B cell (primary cell): ENCODE results near the gene PLCB4. TPM values are rescaled to one million over a fixed set of nuclear protein-coding genes. Genes with fewer than 3 reads are reported as not detected.

Experiments
- ATAC-seq: fragments of 200-7000 bp; cut with Tn5 transposase; one replicate; pipeline ENCODE4 v1.10.0; 2021; ENCODE audit warnings: low read depth, mild to moderate bottlenecking, moderate number of reproducible peaks, moderate library complexity
- CTCF ChIA-PET: fragments of 350-600 bp; sonication (Branson Sonifier 250); formaldehyde crosslinking; loops from one replicate; lab custom pipeline; 2021; ENCODE audit warnings: antibody characterized with exemption, inconsistent platforms; lab: Charles Lee
- POLR2A ChIA-PET: fragments of 350-600 bp; sonication (Branson Sonifier 250); formaldehyde crosslinking; loops from one replicate; lab custom pipeline; 2021; ENCODE audit warnings: antibody characterized with exemption; lab: Charles Lee
- DNase-seq: peaks from one replicate; pipeline ENCODE4 v3.0.0; 2013
- H2AFZ ChIP-seq: 2 replicates; pipeline ENCODE4 v1.6.1; 2012; ENCODE audit warnings: mild to moderate bottlenecking, low read depth, low read length; ENCODE audit not compliant: insufficient read depth, poor library complexity, severe bottlenecking
- H3K27ac ChIP-seq, 2 donors: 1 replicate in 1 of 2; 2 replicates in 1 of 2; pipeline ENCODE4 v1.5.1; 2012 to 2013; ENCODE audit warnings: low read length in 2 of 2, mild to moderate bottlenecking in 2 of 2, moderate library complexity in 1 of 2
- H3K27me3 ChIP-seq, 4 experiments: fragments of 200-600 bp in 1 of 4; sonication (generic) in 1 of 4; replicated peaks in 1 of 4; 1 replicate in 2 of 4; 2 replicates in 2 of 4; pipeline versions ENCODE4 v1.6.1 to v1.7.0; 2013 to 2016; ENCODE audit warnings: low read length in 3 of 4, mild to moderate bottlenecking in 2 of 4, mixed read lengths in 1 of 4, moderate library complexity in 1 of 4; ENCODE audit not compliant: insufficient read depth in 4 of 4, control insufficient read depth in 3 of 4; ENCODE audit errors: control extremely low read depth in 1 of 4
- H3K36me3 ChIP-seq, 2 experiments: replicated peaks in 1 of 2; 1 replicate in 1 of 2; 2 replicates in 1 of 2; pipeline versions ENCODE4 v1.6.1 to v1.7.1; 2013; ENCODE audit warnings: low read length in 1 of 2; ENCODE audit not compliant: insufficient read depth in 2 of 2, control insufficient read depth in 1 of 2; ENCODE audit errors: control extremely low read depth in 1 of 2, extremely low read depth in 1 of 2
- H3K4me1 ChIP-seq, 2 donors: fragments of 200-600 bp in 1 of 2; sonication (generic) in 1 of 2; 1 replicate in 1 of 2; 2 replicates in 1 of 2; pipeline versions ENCODE4 v1.5.1 to v1.6.1; 2013 to 2017; ENCODE audit warnings: low read length in 2 of 2; ENCODE audit not compliant: control insufficient read depth in 2 of 2, insufficient read depth in 2 of 2
- H3K4me2 ChIP-seq: replicated peaks from 2 replicates; pipeline ENCODE3; 2012; ENCODE audit warnings: mild to moderate bottlenecking, low read depth, low read length; ENCODE audit not compliant: poor library complexity, severe bottlenecking
- H3K4me3 ChIP-seq, 5 experiments: fragments of 200-600 bp in 1 of 5; sonication (generic) in 1 of 5; 1 replicate in 3 of 5; 2 replicates in 2 of 5; pipeline versions ENCODE4 v1.5.1 to v1.7.0; 2011 to 2016; ENCODE audit warnings: low read length in 4 of 5, mild to moderate bottlenecking in 4 of 5, low read depth in 2 of 5, control low read depth in 1 of 5, moderate library complexity in 1 of 5; ENCODE audit not compliant: insufficient read depth in 1 of 5; ENCODE audit errors: control extremely low read depth in 1 of 5, extremely low read depth in 1 of 5
- H3K79me2 ChIP-seq: fragments of 200-600 bp; sonication (generic); one replicate; pipeline ENCODE4 v1.6.0; 2016; ENCODE audit warnings: low read length; ENCODE audit not compliant: control insufficient read depth, insufficient read depth
- H3K9ac ChIP-seq: fragments of 200-600 bp; sonication (generic); 2 replicates; pipeline ENCODE4 v1.6.1; 2017; ENCODE audit warnings: mild to moderate bottlenecking, low read length, moderate library complexity
- H3K9me3 ChIP-seq, 3 donors: one replicate each; pipeline versions ENCODE4 v1.6.1 to v1.7.1; 2013; ENCODE audit warnings: low read length in 2 of 3; ENCODE audit not compliant: control insufficient read depth in 2 of 3, insufficient read depth in 1 of 3; ENCODE audit errors: control extremely low read depth in 1 of 3
- H4K20me1 ChIP-seq: 2 replicates; pipeline ENCODE4 v1.6.0; 2012; ENCODE audit warnings: mild to moderate bottlenecking, low read length; ENCODE audit not compliant: insufficient read depth, control insufficient read depth, poor library complexity, severe bottlenecking
- H3K27ac Mint-ChIP-seq: one replicate; pipeline ENCODE4 v1.8.0; 2021; ENCODE audit warnings: mixed read lengths
- H3K27me3 Mint-ChIP-seq: one replicate; pipeline ENCODE4 v1.8.0; 2021; ENCODE audit warnings: mixed read lengths
- H3K4me1 Mint-ChIP-seq: one replicate; pipeline ENCODE4 v1.8.0; 2021; ENCODE audit warnings: mixed read lengths
- H3K4me3 Mint-ChIP-seq: one replicate; pipeline ENCODE4 v1.8.0; 2021; ENCODE audit warnings: mixed read lengths
- H3K9me3 Mint-ChIP-seq: one replicate; pipeline ENCODE4 v1.8.0; 2022; ENCODE audit warnings: mixed read lengths; ENCODE audit not compliant: insufficient read depth
- EZH2 ChIP-seq: IDR thresholded peaks from 2 replicates; pipeline ENCODE4 v1.6.1; 2012; ENCODE audit warnings: borderline replicate concordance, low read depth, mild to moderate bottlenecking, moderate library complexity, low read length; ENCODE audit not compliant: insufficient read depth, poor library complexity, severe bottlenecking
- WGBS: methylation state at CpG from one replicate; pipeline ENCODE4 v1.1.5; 2013; ENCODE audit warnings: missing lambda C conversion rate; ENCODE audit not compliant: insufficient coverage; 5-methylcytosine and 5-hydroxymethylcytosine counted together
- intact Hi-C: fragments of 100-400 bp; cut with micrococcal nuclease; formaldehyde crosslinking; loops from one replicate; pipeline ENCODE4 v1.10.0; 2022
- polyA plus RNA-seq: library from polyadenylated mRNA; depleted of rRNA; stranded (reverse); fragments of >200 nt; gene quantifications from 2 replicates; pipeline ENCODE4 v1.2.3, GENCODE V29; 2012
- total RNA-seq, 2 donors: library from RNA; stranded (reverse); fragments of 120-200 nt in 1 of 2; gene quantifications; 1 replicate in 1 of 2; 2 replicates in 1 of 2; pipeline versions ENCODE4 v1.2.3 to v1.2.4, GENCODE V29; 2013 to 2022
- TF ChIP-seq, protein P1 (sequence below): fragments of 200-600 bp; IDR thresholded peaks from one replicate; pipeline ENCODE4 v1.8.0; 2022; ENCODE audit warnings: antibody characterized with exemption, mild to moderate bottlenecking

PLCB4 gene
- total and polyA plus RNA-seq, 2 donors (not counting 1 experiment from before 2014, with no cell fraction given): not detected

DNA sequence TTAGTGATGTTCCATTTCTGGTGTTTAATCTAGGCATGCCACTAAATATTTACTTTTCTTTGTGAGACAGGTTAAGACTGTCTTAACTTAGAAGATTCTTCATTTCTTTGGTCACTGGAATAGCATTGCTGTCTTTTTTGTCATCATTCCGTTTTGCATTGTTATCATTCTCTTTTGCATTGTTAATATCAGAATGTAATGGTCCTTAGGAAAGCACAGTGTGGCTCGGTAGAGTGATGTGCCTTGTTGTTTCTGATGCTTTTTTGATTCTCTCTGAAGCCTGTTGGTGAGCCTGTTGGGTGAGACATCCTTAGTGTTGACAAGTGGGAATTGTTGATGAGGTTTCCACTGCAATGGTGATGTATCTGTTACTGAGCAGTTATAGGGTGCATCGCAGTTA lies 23.2 kb downstream of the PLCB4 start:
- H3K79me2 ChIP-seq: no peaks in the 10 kb centered on the region
- WGBS: 86% methylated on average over 2 of the region's 3 CpGs
- Mint-ChIP-seq H3K9me3 (no peaks in the 10 kb centered on the region), H3K4me1 (no peaks in the 10 kb centered on the region), H3K27me3 (no peaks in the 10 kb centered on the region), H3K4me3 (no peak overlapping the region), H3K27ac (no peak overlapping the region)
- DNase-seq (no peak), ATAC-seq (no peak)
- H3K36me3 ChIP-seq: no peaks in the 10 kb centered on the region
- CTCF ChIA-PET: no interaction called here
- no peaks in the 10 kb centered on the region for H3K4me1 ChIP-seq
- TF ChIP-seq, protein P1, sequence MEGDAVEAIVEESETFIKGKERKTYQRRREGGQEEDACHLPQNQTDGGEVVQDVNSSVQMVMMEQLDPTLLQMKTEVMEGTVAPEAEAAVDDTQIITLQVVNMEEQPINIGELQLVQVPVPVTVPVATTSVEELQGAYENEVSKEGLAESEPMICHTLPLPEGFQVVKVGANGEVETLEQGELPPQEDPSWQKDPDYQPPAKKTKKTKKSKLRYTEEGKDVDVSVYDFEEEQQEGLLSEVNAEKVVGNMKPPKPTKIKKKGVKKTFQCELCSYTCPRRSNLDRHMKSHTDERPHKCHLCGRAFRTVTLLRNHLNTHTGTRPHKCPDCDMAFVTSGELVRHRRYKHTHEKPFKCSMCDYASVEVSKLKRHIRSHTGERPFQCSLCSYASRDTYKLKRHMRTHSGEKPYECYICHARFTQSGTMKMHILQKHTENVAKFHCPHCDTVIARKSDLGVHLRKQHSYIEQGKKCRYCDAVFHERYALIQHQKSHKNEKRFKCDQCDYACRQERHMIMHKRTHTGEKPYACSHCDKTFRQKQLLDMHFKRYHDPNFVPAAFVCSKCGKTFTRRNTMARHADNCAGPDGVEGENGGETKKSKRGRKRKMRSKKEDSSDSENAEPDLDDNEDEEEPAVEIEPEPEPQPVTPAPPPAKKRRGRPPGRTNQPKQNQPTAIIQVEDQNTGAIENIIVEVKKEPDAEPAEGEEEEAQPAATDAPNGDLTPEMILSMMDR: no peak
- no peak for TF ChIP-seq EZH2
- no peak overlapping the region for H3K4me3 ChIP-seq
- no peaks in the 10 kb centered on the region for H4K20me1 ChIP-seq
- no peak overlapping the region for H3K27ac ChIP-seq
- no peak overlapping the region for H2AFZ ChIP-seq
- no peaks in the 10 kb centered on the region for H3K27me3 ChIP-seq
- H3K4me2 ChIP-seq: no peak overlapping the region
- intact Hi-C loops: no loop called here
- POLR2A ChIA-PET: no interaction called here
- H3K9ac ChIP-seq: no peak overlapping the region
- no peaks in the 10 kb centered on the region for H3K9me3 ChIP-seq

DNA sequence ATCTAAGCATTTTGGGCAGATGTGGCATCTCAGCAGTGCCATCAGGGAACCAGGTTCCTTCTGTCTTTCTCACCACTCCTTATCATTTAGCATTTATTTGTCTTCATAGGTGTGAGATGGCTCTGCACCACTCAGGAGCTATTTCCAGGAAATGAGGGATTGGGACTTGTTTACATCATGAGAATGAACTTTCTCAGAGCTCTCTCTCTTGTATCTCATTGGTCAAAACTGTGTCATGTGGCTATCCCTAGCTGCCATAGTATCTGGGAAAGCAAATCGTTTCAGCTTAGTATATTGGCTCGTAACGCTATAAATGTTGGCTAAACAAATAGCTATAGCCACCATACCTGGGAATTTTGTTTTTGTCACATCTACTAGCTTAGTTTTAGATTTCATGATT lies 23.8 kb downstream of the PLCB4 start:
- DNase-seq (no peak), ATAC-seq (no peak)
- H3K27me3 Mint-ChIP-seq: no peaks in the 10 kb centered on the region
- Histone ChIP-seq H3K27me3 (no peaks in the 10 kb centered on the region), H4K20me1 (no peaks in the 10 kb centered on the region), H3K36me3 (no peaks in the 10 kb centered on the region), H3K4me2 (no peak overlapping the region), H2AFZ (no peak overlapping the region), H3K4me3 (no peak overlapping the region), H3K27ac (no peak overlapping the region), H3K9ac (no peak overlapping the region), H3K79me2 (no peaks in the 10 kb centered on the region), H3K9me3 (no peaks in the 10 kb centered on the region), H3K4me1 (no peaks in the 10 kb centered on the region)
- no peak overlapping the region for H3K27ac Mint-ChIP-seq
- ChIA-PET POLR2A (no interaction called here), CTCF (no interaction called here)
- no peak for TF ChIP-seq EZH2
- TF ChIP-seq, protein P1: no peak
- no peak overlapping the region for H3K4me3 Mint-ChIP-seq
- intact Hi-C loops: no loop called here
- WGBS: no CpG with 5 or more reads among the region's 3 CpGs
- H3K9me3 Mint-ChIP-seq: no peaks in the 10 kb centered on the region
- H3K4me1 Mint-ChIP-seq: no peaks in the 10 kb centered on the region
